ENCODE results near the gene CAMKV. TPM values are rescaled to one million over a fixed set of nuclear protein-coding genes. Genes with fewer than 3 reads are reported as not detected.
A peak's percentile ranks its signal among the peaks of the same experiment; 100 is the strongest.

The CAMKV gene
- total RNA-seq, 1 donor from 2014 or later: not detected

GRCh38 chr3:49855662-49856061 is 14.0 kb downstream of the CAMKV start:
- H3K36me3 Mint-ChIP-seq (ENCODE audit: low read depth): peaks cover 3% of the 10 kb centered on the region
- DNase-seq (no peak), ATAC-seq (ENCODE audit: low read depth) (no peak)
- peaks cover 15% of the 10 kb centered on the region for H3K4me1 Mint-ChIP-seq
- H3K27me3 Mint-ChIP-seq: peaks cover 3% of the 10 kb centered on the region
- H3K27ac Mint-ChIP-seq: no peak overlapping the region
- CTCF ChIA-PET: no interaction called here
- no peaks in the 10 kb centered on the region for H3K9me3 Mint-ChIP-seq
- intact Hi-C loops (cut with micrococcal nuclease): loop anchor here (1.0 to 2.0 kb wide), 6 partner anchors 47 to 299 kb away; partner anchors contain the start of genes INKA1, IP6K1, MON1A and MST1R
- POLR2A ChIA-PET: interaction anchor here (0.6 to 1.2 kb wide), 3 partner anchors 50 to 132 kb away, joined by 3 read pairs; partner anchors contain the start of genes GMPPB and IP6K1
- H3K4me3 Mint-ChIP-seq: peak overlapping the region; percentile 86
- no peak for TF ChIP-seq CTCF (IDR thresholded peaks at IDR 0.05)

DNA sequence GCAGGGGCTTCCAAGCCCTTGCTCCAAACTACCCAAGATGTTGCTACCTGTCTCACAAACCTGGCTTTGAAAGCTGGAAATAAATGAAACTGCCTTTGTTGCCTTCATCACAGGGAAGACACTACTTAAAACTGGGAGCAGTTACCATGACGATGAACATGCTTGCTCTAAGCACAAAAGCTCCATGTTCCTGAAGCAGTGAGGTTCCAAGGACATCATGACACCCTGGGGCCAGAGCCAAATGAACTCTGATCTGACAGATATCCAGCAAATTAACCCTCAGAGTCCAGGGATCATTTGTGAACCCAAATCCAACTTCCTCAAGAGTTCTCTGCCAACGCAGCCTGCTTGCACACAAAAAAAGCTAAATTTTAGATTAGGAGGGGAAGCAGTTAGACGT is 24.0 kb downstream of the CAMKV start:
- TF ChIP-seq CTCF (IDR thresholded peaks at IDR 0.05): no peak
- Mint-ChIP-seq H3K27me3 (no peaks in the 10 kb centered on the region), H3K9me3 (no peaks in the 10 kb centered on the region), H3K4me1 (no peaks in the 10 kb centered on the region), H3K4me3 (no peak overlapping the region), H3K36me3 (ENCODE audit: low read depth) (peaks cover 7% of the 10 kb centered on the region), H3K27ac (no peak overlapping the region)
- CTCF ChIA-PET: no interaction called here
- POLR2A ChIA-PET: no interaction called here
- DNase-seq (no peak), ATAC-seq (ENCODE audit: low read depth) (no peak)
- intact Hi-C loops (cut with micrococcal nuclease): no loop called here

- Mint-ChIP-seq H3K9me3 (no peaks in the 10 kb centered on the region), H3K36me3 (ENCODE audit: low read depth) (peaks cover 7% of the 10 kb centered on the region), H3K4me1 (no peaks in the 10 kb centered on the region), H3K27ac (no peak overlapping the region), H3K27me3 (no peaks in the 10 kb centered on the region), H3K4me3 (no peak overlapping the region)
- no peak for DNase-seq
- ChIA-PET POLR2A (interaction anchor here (1.2 kb wide), 1 partner anchor 42 kb away, joined by 3 read pairs; the partner anchor contains the start of gene INKA1), CTCF (interaction anchor here (0.9 kb wide), 1 partner anchor 31 kb away, joined by 3 read pairs; the partner anchor contains the start of gene UBA7)
- no peak for ATAC-seq (ENCODE audit: low read depth)
- intact Hi-C loops (cut with micrococcal nuclease): no loop called here
- no peak for TF ChIP-seq CTCF (IDR thresholded peaks at IDR 0.05)
Measured at GRCh38 chr3:49844464-49845183, 25.1 kb downstream of the CAMKV start.

DNA sequence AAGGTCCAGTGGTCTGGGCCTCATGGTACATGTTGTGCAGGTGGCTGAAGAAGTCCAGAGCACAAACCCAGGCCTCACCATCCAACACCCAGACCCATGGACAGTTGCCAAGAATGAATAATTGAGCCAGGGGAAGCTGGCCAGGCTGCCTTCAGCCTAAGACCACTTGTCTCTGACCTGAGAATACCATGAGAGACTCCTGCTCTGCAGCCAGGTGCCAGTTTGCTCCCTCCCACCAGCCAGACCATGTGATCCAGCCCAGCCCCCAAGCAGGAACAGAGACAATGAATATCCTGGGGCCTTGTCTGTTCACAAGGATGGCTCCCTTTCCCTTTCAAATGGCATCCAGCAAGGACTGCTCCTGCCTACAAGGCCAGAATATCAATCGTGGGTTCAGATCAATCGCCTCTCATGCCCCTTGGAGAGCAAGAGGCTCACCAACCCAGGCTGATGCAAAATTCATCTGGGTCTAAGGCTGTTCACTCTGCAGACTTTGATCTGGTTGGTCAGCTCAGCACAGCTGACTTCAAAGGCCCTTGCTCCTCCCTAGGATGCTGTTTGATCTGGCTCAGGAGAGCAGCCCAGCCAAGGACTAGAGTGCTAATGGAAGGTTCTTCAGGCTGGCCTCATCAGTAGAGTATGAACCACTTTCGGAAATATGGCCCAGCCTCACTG is 26.7 kb downstream of the CAMKV start:
- DNase-seq: no peak
- intact Hi-C loops (cut with micrococcal nuclease): no loop called here
- H3K4me1 Mint-ChIP-seq: peaks cover 5% of the 10 kb centered on the region
- no peak overlapping the region for H3K27ac Mint-ChIP-seq
- ChIA-PET CTCF (interaction anchor here (7.6 kb wide), 1 partner anchor 39 kb away, joined by 238 read pairs; the partner anchor contains the start of genes CDHR4 and INKA1), POLR2A (interaction anchor here (5.9 kb wide), 1 partner anchor 38 kb away, joined by 106 read pairs; the partner anchor contains the start of gene INKA1)
- no peaks in the 10 kb centered on the region for H3K27me3 Mint-ChIP-seq
- H3K9me3 Mint-ChIP-seq: no peaks in the 10 kb centered on the region
- TF ChIP-seq CTCF (IDR thresholded peaks at IDR 0.05): no peak
- peaks cover 7% of the 10 kb centered on the region for H3K36me3 Mint-ChIP-seq (ENCODE audit: low read depth)
- no peak overlapping the region for H3K4me3 Mint-ChIP-seq
- no peak for ATAC-seq (ENCODE audit: low read depth)

DNA sequence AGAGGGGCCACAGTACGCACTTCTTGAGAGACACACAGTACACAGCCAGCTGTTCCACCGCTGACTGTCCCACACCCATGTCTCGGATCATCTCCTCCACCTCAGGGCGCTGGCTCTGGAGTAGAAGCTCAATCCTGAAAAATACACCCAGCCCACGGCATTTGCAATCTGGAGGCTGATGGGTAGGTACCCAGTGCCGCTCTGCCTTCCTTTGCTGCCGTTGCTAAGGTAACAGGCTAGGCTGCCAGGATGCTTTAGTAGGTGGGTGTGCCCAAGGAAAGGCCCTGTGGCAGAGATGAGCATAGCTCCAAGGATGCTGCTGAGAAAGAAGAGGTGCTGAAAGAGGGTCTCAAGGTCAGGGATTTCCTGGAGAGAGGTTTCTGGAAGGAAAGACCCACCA is 27.9 kb downstream of the CAMKV start:
- ATAC-seq (ENCODE audit: low read depth) (no peak), DNase-seq (no peak)
- H3K27ac Mint-ChIP-seq: no peak overlapping the region
- H3K36me3 Mint-ChIP-seq (ENCODE audit: low read depth): peaks cover 4% of the 10 kb centered on the region
- H3K27me3 Mint-ChIP-seq: no peaks in the 10 kb centered on the region
- ChIA-PET CTCF (interaction anchor here (1.0 to 7.6 kb wide), 4 partner anchors 9 to 64 kb away, joined by 3 to 238 read pairs (median 4); partner anchors contain the start of genes CDHR4, INKA1 and UBA7), POLR2A (interaction anchor here (5.9 kb wide), 1 partner anchor 37 kb away, joined by 106 read pairs; the partner anchor contains the start of gene INKA1)
- no peak overlapping the region for H3K4me3 Mint-ChIP-seq
- peaks cover 5% of the 10 kb centered on the region for H3K4me1 Mint-ChIP-seq
- intact Hi-C loops (cut with micrococcal nuclease): no loop called here
- TF ChIP-seq CTCF (IDR thresholded peaks at IDR 0.05): no peak
- H3K9me3 Mint-ChIP-seq: no peaks in the 10 kb centered on the region
